Esophagus squamous epithelium (tissue), 5 donors: Measurements from ENCODE around the gene WNK1. TPM values are rescaled to one million over a fixed set of nuclear protein-coding genes. Genes with fewer than 3 reads are reported as not detected.
"Not testable (repeated sequence)": the region's sequence is repeated elsewhere in the genome, so short reads cannot be mapped to it uniquely, and the experiment has no call there.

Experiments used
- DNase-seq: peaks from one replicate; lab custom pipeline; 2025; lab: John Stamatoyannopoulos, UW
- H3K27ac ChIP-seq, 4 donors: fragments of 200-600 bp; sonication (generic); one replicate each; pipeline ENCODE4 v1.5.1; 2016 to 2019; ENCODE audit warnings: mild to moderate bottlenecking in 1 of 4
- H3K27me3 ChIP-seq, 4 donors: fragments of 200-600 bp; sonication (generic); 1 replicate in 3 of 4; 2 replicates in 1 of 4; pipeline versions ENCODE4 v1.5.1 to v1.6.0; 2017 to 2021; ENCODE audit warnings: antibody characterized with exemption in 1 of 4
- H3K36me3 ChIP-seq, 3 donors: fragments of 200-600 bp; sonication (generic); one replicate each; pipeline ENCODE4 v1.5.1; 2016 to 2019
- H3K4me1 ChIP-seq, 3 donors: fragments of 200-600 bp; sonication (generic); one replicate each; pipeline ENCODE4 v1.5.1; 2017 to 2019
- H3K4me3 ChIP-seq, 4 donors: fragments of 200-600 bp; sonication (generic); 1 replicate in 3 of 4; 2 replicates in 1 of 4; pipeline ENCODE4 v1.5.1; 2016 to 2019; ENCODE audit warnings: mild to moderate bottlenecking in 2 of 4, moderate library complexity in 1 of 4
- H3K9me3 ChIP-seq, 3 donors: fragments of 200-600 bp; sonication (generic); one replicate each; pipeline ENCODE4 v1.5.1; 2016 to 2019
- CTCF ChIP-seq, 6 experiments: fragments of 450-650 bp in 4 of 6; fragments of 200-600 bp in 2 of 6; sonication (generic) in 2 of 6; IDR thresholded peaks; one replicate each; pipeline ENCODE4 v1.5.1; 2016 to 2019; ENCODE audit warnings: antibody characterized with exemption in 6 of 6, mild to moderate bottlenecking in 4 of 6, moderate library complexity in 4 of 6
- POLR2A ChIP-seq, 4 donors: fragments of 450-650 bp; IDR thresholded peaks; one replicate each; pipeline ENCODE4 v1.6.1; 2017; ENCODE audit warnings: antibody characterized with exemption in 4 of 4, mild to moderate bottlenecking in 4 of 4, moderate library complexity in 3 of 4
- WGBS, 2 donors: methylation state at CpG; one replicate each; pipeline ENCODE4 v1.1.5; 2018; 5-methylcytosine and 5-hydroxymethylcytosine counted together
- intact Hi-C: fragments of 100-400 bp; cut with DNase I; formaldehyde crosslinking; loops from one replicate; pipeline ENCODE4 v1.15.0; 2022
- total RNA-seq, 4 donors: library from RNA; depleted of rRNA; stranded (reverse); fragments of >200 nt; gene quantifications; one replicate each; pipeline ENCODE4 v1.1.0, GENCODE V29; 2016
- donor health status: DM: yes; HTN: yes; CAD: no.

WNK1 gene
- total RNA-seq, 4 donors from 2014 or later: 120 to 269 (median 204) TPM

- 24 to 36% methylated on average over 4 of the region's 4 CpGs for WGBS, 2 donors
- Histone ChIP-seq H3K27ac (peak overlapping the region in 3 of 4 donors; percentile 20 to 59 (median 43)), H3K27me3 (no peaks in the 10 kb centered on the region), H3K9me3 (no peaks in the 10 kb centered on the region), H3K4me3 (peak overlapping the region in 1 of 4 donors; percentile 3), H3K4me1 (peaks cover 11 to 80% (median 34%) of the 10 kb centered on the region in 3 donors), H3K36me3 (no peaks in the 10 kb centered on the region)
- no peak for DNase-seq
- intact Hi-C loops: no loop called here
- no peak for TF ChIP-seq CTCF (IDR thresholded peaks at IDR 0.05)
- TF ChIP-seq POLR2A (IDR thresholded peaks at IDR 0.05): no peak
Measured at GRCh38 chr12:779745-780734, 27.7 kb downstream of the WNK1 start.

- H3K4me1 ChIP-seq: peaks cover 11 to 72% (median 34%) of the 10 kb centered on the region in 3 donors
- H3K27ac ChIP-seq: no peak overlapping the region
- DNase-seq: no peak
- no peaks in the 10 kb centered on the region for H3K27me3 ChIP-seq
- no peaks in the 10 kb centered on the region for H3K36me3 ChIP-seq
- H3K9me3 ChIP-seq: no peaks in the 10 kb centered on the region
- H3K4me3 ChIP-seq: no peak overlapping the region
- WGBS, 2 donors: 75 to 82% methylated on average over 2 of the region's 2 CpGs
- intact Hi-C loops: no loop called here
- TF ChIP-seq POLR2A (IDR thresholded peaks at IDR 0.05) (no peak), CTCF (IDR thresholded peaks at IDR 0.05) (no peak)
Measured at GRCh38 chr12:780750-781379, 28.5 kb downstream of the WNK1 start.

- WGBS, 2 donors: 71 to 91% methylated on average over 2 of the region's 2 CpGs
- no peak overlapping the region for H3K4me3 ChIP-seq
- H3K27ac ChIP-seq: no peak overlapping the region
- intact Hi-C loops: no loop called here
- H3K9me3 ChIP-seq: no peaks in the 10 kb centered on the region
- H3K36me3 ChIP-seq: no peaks in the 10 kb centered on the region
- peaks cover 0 to 72% (median 28%) of the 10 kb centered on the region in 3 donors for H3K4me1 ChIP-seq
- TF ChIP-seq CTCF (IDR thresholded peaks at IDR 0.05) (no peak), POLR2A (IDR thresholded peaks at IDR 0.05) (no peak)
- DNase-seq: no peak
- no peaks in the 10 kb centered on the region for H3K27me3 ChIP-seq
Measured at GRCh38 chr12:785706-786105, 33.3 kb downstream of the WNK1 start.

- 85 to 90% methylated on average over 4 of the region's 4 CpGs for WGBS, 2 donors
- Histone ChIP-seq H3K9me3 (no peaks in the 10 kb centered on the region), H3K27ac (no peak overlapping the region), H3K4me3 (no peak overlapping the region), H3K4me1 (peaks cover 0 to 74% (median 19%) of the 10 kb centered on the region in 3 donors), H3K36me3 (no peaks in the 10 kb centered on the region), H3K27me3 (no peaks in the 10 kb centered on the region)
- TF ChIP-seq POLR2A (IDR thresholded peaks at IDR 0.05) (no peak), CTCF (IDR thresholded peaks at IDR 0.05) (no peak)
- DNase-seq: no peak
- intact Hi-C loops: no loop called here
Measured at GRCh38 chr12:788288-788687, 35.9 kb downstream of the WNK1 start.

GRCh38 chr12:788762-789161 is 36.4 kb downstream of the WNK1 start:
- H3K9me3 ChIP-seq, H3K36me3 ChIP-seq, DNase-seq, H3K27me3 ChIP-seq, H3K4me3 ChIP-seq, intact Hi-C loops: not testable (repeated sequence)
- H3K27ac ChIP-seq: peak overlapping the region in 2 of 4 donors; percentile 0 to 12
- peaks cover 0 to 79% (median 19%) of the 10 kb centered on the region in 3 donors for H3K4me1 ChIP-seq
- 77 to 92% methylated on average over 4 of the region's 4 CpGs for WGBS, 2 donors
